HG03159 (cell line): ENCODE data around the gene CYP2F1.
"Not testable (repeated sequence)": the region's sequence is repeated elsewhere in the genome, so short reads cannot be mapped to it uniquely, and the experiment has no call there.

Experiments used
- ATAC-seq: cut with Tn5 transposase; IDR thresholded peaks from one replicate; pipeline ENCODE4 v1.9.1; 2021; ENCODE audit warnings: mild to moderate bottlenecking, moderate library complexity; ENCODE audit not compliant: unreplicated experiment

CYP2F1 gene

GRCh38 chr19:41126765-41127203 lies 12.6 kb downstream of the CYP2F1 start:
- ATAC-seq = not testable (repeated sequence)

- not testable (repeated sequence) for ATAC-seq
Observed at GRCh38 chr19:41127362-41127761, 13.1 kb downstream of the CYP2F1 start.

- ATAC-seq = not testable (repeated sequence)
Observed at GRCh38 chr19:41127801-41128300, 13.6 kb downstream of the CYP2F1 start.

- ATAC-seq = no peak
Observed at GRCh38 chr19:41128692-41129091, 14.5 kb downstream of the CYP2F1 start.

- ATAC-seq = no peak
Observed at GRCh38 chr19:41131186-41131585, 17.0 kb downstream of the CYP2F1 start.

GRCh38 chr19:41133260-41133659 lies 19.0 kb downstream of the CYP2F1 start:
- no peak for ATAC-seq

GRCh38 chr19:41134616-41135015 lies 20.4 kb downstream of the CYP2F1 start:
- no peak for ATAC-seq

GRCh38 chr19:41135390-41136384 lies 21.5 kb downstream of the CYP2F1 start:
- ATAC-seq = not testable (repeated sequence)

- ATAC-seq = no peak
Observed at GRCh38 chr19:41136636-41137455, 22.6 kb downstream of the CYP2F1 start.

GRCh38 chr19:41144403-41144802 lies 30.2 kb downstream of the CYP2F1 start:
- ATAC-seq = no peak

GRCh38 chr19:41149831-41150230 lies 35.6 kb downstream of the CYP2F1 start:
- ATAC-seq = no peak

GRCh38 chr19:41150986-41151385 lies 36.8 kb downstream of the CYP2F1 start:
- not testable (repeated sequence) for ATAC-seq

- no peak for ATAC-seq
Observed at GRCh38 chr19:41154060-41154459, 39.8 kb downstream of the CYP2F1 start.

GRCh38 chr19:41156207-41156606 lies 42.0 kb downstream of the CYP2F1 start:
- ATAC-seq = no peak

- ATAC-seq = no peak
Observed at GRCh38 chr19:41159881-41160280, 45.6 kb downstream of the CYP2F1 start.

GRCh38 chr19:41161903-41162302 lies 47.7 kb downstream of the CYP2F1 start:
- no peak for ATAC-seq

GRCh38 chr19:41166944-41167804 lies 52.9 kb downstream of the CYP2F1 start:
- ATAC-seq = no peak

- ATAC-seq = no peak
Observed at GRCh38 chr19:41172297-41173164, 58.3 kb downstream of the CYP2F1 start.

GRCh38 chr19:41174297-41174928 lies 60.2 kb downstream of the CYP2F1 start:
- ATAC-seq = no peak
